Neural progenitor cell (in vitro differentiated cells): ENCODE data around the gene RNF144A. TPM values are rescaled to one million over a fixed set of nuclear protein-coding genes. Genes with fewer than 3 reads are reported as not detected.

Experiments used
- DNase-seq: peaks from one replicate; pipeline ENCODE4 v3.0.0-alpha.2; 2016; ENCODE audit warnings: low spot score
- H2AFZ ChIP-seq: fragments of 200-600 bp; sonication (generic); replicated peaks from 2 replicates; pipeline ENCODE4 v1.6.1; 2016; ENCODE audit warnings: antibody characterized with exemption
- H3F3A ChIP-seq: fragments of 200-600 bp; sonication (generic); 2 replicates; pipeline ENCODE4 v1.6.1; 2016; ENCODE audit warnings: antibody characterized with exemption, low read depth
- H3K27ac ChIP-seq: fragments of 200-600 bp; sonication (generic); 2 replicates; pipeline ENCODE4 v1.5.1; 2016; ENCODE audit warnings: mild to moderate bottlenecking
- H3K27me3 ChIP-seq: fragments of 200-600 bp; sonication (generic); 2 replicates; pipeline ENCODE4 v1.6.1; 2016; ENCODE audit warnings: mild to moderate bottlenecking, moderate library complexity
- H3K36me3 ChIP-seq: fragments of 200-600 bp; sonication (generic); 2 replicates; pipeline ENCODE4 v1.5.1; 2016
- H3K4me1 ChIP-seq: fragments of 200-600 bp; sonication (generic); 2 replicates; pipeline ENCODE4 v1.6.1; 2016; ENCODE audit warnings: mixed run types
- H3K4me2 ChIP-seq: fragments of 200-600 bp; sonication (generic); 2 replicates; pipeline ENCODE4 v1.6.1; 2016
- H3K4me3 ChIP-seq: fragments of 200-600 bp; sonication (generic); 2 replicates; pipeline ENCODE4 v1.5.1; 2016
- H3K79me2 ChIP-seq: fragments of 200-600 bp; sonication (generic); 2 replicates; pipeline ENCODE4 v1.6.1; 2016; ENCODE audit warnings: low read depth
- H3K9ac ChIP-seq: fragments of 200-600 bp; sonication (generic); 2 replicates; pipeline ENCODE4 v1.6.1; 2016
- H3K9me3 ChIP-seq: fragments of 200-600 bp; sonication (generic); 2 replicates; pipeline ENCODE4 v1.5.1; 2016; ENCODE audit warnings: low read depth
- H4K20me1 ChIP-seq: fragments of 200-600 bp; sonication (generic); 2 replicates; pipeline ENCODE4 v1.6.1; 2016; ENCODE audit warnings: low read depth
- H3K27ac Mint-ChIP-seq: 3 replicates; pipeline ENCODE4 v1.8.0; 2021; ENCODE audit warnings: mixed read lengths
- H3K27me3 Mint-ChIP-seq: 2 replicates; pipeline ENCODE4 v1.8.0; 2022; ENCODE audit warnings: low read depth, mild to moderate bottlenecking, inconsistent platforms, moderate library complexity, mixed read lengths; ENCODE audit not compliant: insufficient read depth
- H3K36me3 Mint-ChIP-seq: 3 replicates; pipeline ENCODE4 v1.8.0; 2021; ENCODE audit warnings: mixed read lengths
- H3K4me1 Mint-ChIP-seq: 3 replicates; pipeline ENCODE4 v1.8.0; 2021; ENCODE audit warnings: mixed read lengths
- H3K4me3 Mint-ChIP-seq: 3 replicates; pipeline ENCODE4 v1.8.0; 2021; ENCODE audit warnings: mild to moderate bottlenecking, moderate library complexity, mixed read lengths
- H3K9me3 Mint-ChIP-seq: 3 replicates; pipeline ENCODE4 v1.8.0; 2020; ENCODE audit warnings: mixed read lengths
- CTCF ChIP-seq: fragments of 200-600 bp; sonication (generic); IDR thresholded peaks from 2 replicates; pipeline ENCODE4 v1.5.1; 2017; ENCODE audit warnings: antibody characterized with exemption, mild to moderate bottlenecking
- EZH2 ChIP-seq: fragments of 200-600 bp; sonication (generic); IDR thresholded peaks from 2 replicates; pipeline ENCODE4 v1.6.1; 2017; ENCODE audit warnings: antibody characterized with exemption, mild to moderate bottlenecking, moderate library complexity
- EZH2phosphoT487 ChIP-seq: fragments of 200-600 bp; sonication (generic); IDR thresholded peaks from 2 replicates; pipeline ENCODE4 v1.6.1; 2017; ENCODE audit warnings: antibody characterized with exemption
- total RNA-seq: library from RNA; depleted of rRNA; stranded (reverse); fragments of >200 nt; gene quantifications from 2 replicates; pipeline ENCODE4 v1.2.3, GENCODE V29; 2015; ENCODE audit warnings: low replicate concordance

The RNF144A gene
- total RNA-seq, 1 donor from 2014 or later = 32.0 TPM

- no peaks in the 10 kb centered on the region for H3K9me3 ChIP-seq
- H4K20me1 ChIP-seq = no peaks in the 10 kb centered on the region
- H3K79me2 ChIP-seq = peaks cover 14% of the 10 kb centered on the region
- H3K4me3 ChIP-seq = no peak overlapping the region
- H3K9ac ChIP-seq = no peak overlapping the region
- H3K27ac Mint-ChIP-seq = peak overlapping the region; percentile 67
- peaks cover 46% of the 10 kb centered on the region for H3K36me3 Mint-ChIP-seq
- H3K9me3 Mint-ChIP-seq = peaks cover 3% of the 10 kb centered on the region
- H3K4me1 Mint-ChIP-seq = peaks cover 20% of the 10 kb centered on the region
- H3F3A ChIP-seq = no peaks in the 10 kb centered on the region
- H2AFZ ChIP-seq = no peak overlapping the region
- no peak overlapping the region for H3K27ac ChIP-seq
- no peak for DNase-seq
- TF ChIP-seq EZH2 (no peak), CTCF (no peak), EZH2phosphoT487 (no peak)
- peak overlapping the region; percentile 55 for H3K4me2 ChIP-seq
- no peaks in the 10 kb centered on the region for H3K27me3 ChIP-seq
- no peak overlapping the region for H3K4me3 Mint-ChIP-seq
- no peaks in the 10 kb centered on the region for H3K36me3 ChIP-seq
- no peaks in the 10 kb centered on the region for H3K27me3 Mint-ChIP-seq
- H3K4me1 ChIP-seq = peaks cover 11% of the 10 kb centered on the region
Measured at GRCh38 chr2:6940820-6941219, 23.6 kb downstream of the RNF144A start.

GRCh38 chr2:6941299-6942046 lies 24.3 kb downstream of the RNF144A start:
- no peaks in the 10 kb centered on the region for H3K27me3 Mint-ChIP-seq
- Histone ChIP-seq H3K9ac (no peak overlapping the region), H3F3A (no peaks in the 10 kb centered on the region), H3K9me3 (no peaks in the 10 kb centered on the region), H3K4me3 (no peak overlapping the region), H4K20me1 (no peaks in the 10 kb centered on the region), H3K27me3 (no peaks in the 10 kb centered on the region), H3K79me2 (peaks cover 14% of the 10 kb centered on the region), H3K4me2 (no peak overlapping the region), H3K4me1 (peaks cover 11% of the 10 kb centered on the region), H3K27ac (no peak overlapping the region), H3K36me3 (no peaks in the 10 kb centered on the region), H2AFZ (no peak overlapping the region)
- H3K9me3 Mint-ChIP-seq = peaks cover 3% of the 10 kb centered on the region
- DNase-seq = no peak
- no peak overlapping the region for H3K4me3 Mint-ChIP-seq
- H3K36me3 Mint-ChIP-seq = peaks cover 48% of the 10 kb centered on the region
- H3K27ac Mint-ChIP-seq = no peak overlapping the region
- TF ChIP-seq EZH2 (no peak), CTCF (no peak), EZH2phosphoT487 (no peak)
- H3K4me1 Mint-ChIP-seq = peaks cover 19% of the 10 kb centered on the region

- H3K27ac Mint-ChIP-seq = no peak overlapping the region
Measured at GRCh38 chr2:6942848-6943247, 25.6 kb downstream of the RNF144A start.

More at GRCh38 chr2:6942848-6943247, 25.6 kb downstream of the RNF144A start:
- no peaks in the 10 kb centered on the region for H3F3A ChIP-seq
- Mint-ChIP-seq H3K9me3 (peaks cover 3% of the 10 kb centered on the region), H3K27me3 (no peaks in the 10 kb centered on the region), H3K4me3 (no peak overlapping the region), H3K36me3 (peaks cover 51% of the 10 kb centered on the region), H3K4me1 (peaks cover 14% of the 10 kb centered on the region)
- H3K4me2 ChIP-seq = no peak overlapping the region
- TF ChIP-seq CTCF = no peak
- TF ChIP-seq EZH2phosphoT487 = no peak
- no peak for TF ChIP-seq EZH2
- no peaks in the 10 kb centered on the region for H3K27me3 ChIP-seq
- H3K4me3 ChIP-seq = no peak overlapping the region
- H4K20me1 ChIP-seq = no peaks in the 10 kb centered on the region
- H2AFZ ChIP-seq = no peak overlapping the region
- peaks cover 11% of the 10 kb centered on the region for H3K4me1 ChIP-seq
- H3K27ac ChIP-seq = no peak overlapping the region
- no peak for DNase-seq
- no peak overlapping the region for H3K9ac ChIP-seq
- H3K79me2 ChIP-seq = peaks cover 14% of the 10 kb centered on the region
- no peaks in the 10 kb centered on the region for H3K36me3 ChIP-seq
- no peaks in the 10 kb centered on the region for H3K9me3 ChIP-seq
